HG02981 (cell line): ENCODE results near the gene ZNF883.
A peak's percentile ranks its signal among the peaks of the same experiment; 100 is the strongest.
"Not testable (repeated sequence)": the region's sequence is repeated elsewhere in the genome, so short reads cannot be mapped to it uniquely, and the experiment has no call there.

Experiments used
- ATAC-seq: cut with Tn5 transposase; IDR thresholded peaks from one replicate; pipeline ENCODE4 v1.9.1; 2021; ENCODE audit warnings: mild to moderate bottlenecking, moderate library complexity; ENCODE audit not compliant: unreplicated experiment

ZNF883 gene

GRCh38 chr9:113011911-113012381, at the start of gene ZNF883:
TSS of gene ZNF883 (minus strand) at chr9:113012192.
- ATAC-seq: no peak

GRCh38 chr9:113061072-113061850, 49.3 kb upstream of the ZNF883 start:
- not testable (repeated sequence) for ATAC-seq

GRCh38 chr9:113059581-113060284, 47.7 kb upstream of the ZNF883 start:
- not testable (repeated sequence) for ATAC-seq

GRCh38 chr9:113057193-113057592, 45.2 kb upstream of the ZNF883 start:
- no peak for ATAC-seq

GRCh38 chr9:113056191-113057106, 44.5 kb upstream of the ZNF883 start, which contains the start of gene ZFP37:
TSS of gene ZFP37 (minus strand) at chr9:113056724. CDS start at chr9:113056688, 36 bp downstream.
- peak; percentile 96 for ATAC-seq

GRCh38 chr9:113042884-113043657, 31.1 kb upstream of the ZNF883 start:
- ATAC-seq: no peak

- no peak for ATAC-seq
Measured at GRCh38 chr9:113026200-113026599, 14.2 kb upstream of the ZNF883 start.

- ATAC-seq: no peak
Measured at GRCh38 chr9:113018247-113018646, 6.3 kb upstream of the ZNF883 start.

- ATAC-seq: no peak
Measured at GRCh38 chr9:113012492-113012891, 500 bp upstream of the ZNF883 start.

GRCh38 chr9:113005777-113006176, 6.2 kb downstream of the ZNF883 start:
- ATAC-seq: no peak

GRCh38 chr9:112997236-112997941, 14.6 kb downstream of the ZNF883 start:
- no peak for ATAC-seq

GRCh38 chr9:112971415-112971814, 40.6 kb downstream of the ZNF883 start:
- ATAC-seq: no peak

- no peak for ATAC-seq
Measured at GRCh38 chr9:112970939-112971338, 41.1 kb downstream of the ZNF883 start.

- no peak for ATAC-seq
Measured at GRCh38 chr9:112969730-112970129, 42.3 kb downstream of the ZNF883 start.

GRCh38 chr9:112955550-112955949, 56.4 kb downstream of the ZNF883 start:
- no peak for ATAC-seq

- no peak for ATAC-seq
Measured at GRCh38 chr9:112945620-112946208, 66.3 kb downstream of the ZNF883 start.

- no peak for ATAC-seq
Measured at GRCh38 chr9:112939418-112939817, 72.6 kb downstream of the ZNF883 start.

- ATAC-seq: no peak
Measured at GRCh38 chr9:112933696-112934095, 78.3 kb downstream of the ZNF883 start.

GRCh38 chr9:112925058-112925641, 86.8 kb downstream of the ZNF883 start:
- no peak for ATAC-seq
